Loucy (cell line): ENCODE data around the gene PIBF1.

ENCODE experiments used
- H2AFZ ChIP-seq: fragments of 200-600 bp; sonication (generic); 2 replicates; pipeline ENCODE4 v1.6.0; 2016; ENCODE audit warnings: antibody characterized with exemption, mild to moderate bottlenecking, low read length, moderate library complexity
- H3F3A ChIP-seq: fragments of 200-600 bp; 2 replicates; pipeline ENCODE4 v1.6.0; 2016; ENCODE audit warnings: antibody characterized with exemption, low read depth, mild to moderate bottlenecking
- H3K27me3 ChIP-seq: fragments of 200-600 bp; sonication (generic); 2 replicates; pipeline ENCODE4 v1.6.1; 2014; ENCODE audit warnings: low read length, mild to moderate bottlenecking; ENCODE audit not compliant: insufficient read depth, poor library complexity, severe bottlenecking
- H3K36me3 ChIP-seq: fragments of 200-600 bp; sonication (generic); 2 replicates; pipeline ENCODE4 v1.6.1; 2016; ENCODE audit warnings: low read length; ENCODE audit not compliant: insufficient read depth
- H3K4me1 ChIP-seq: fragments of 200-600 bp; sonication (generic); 2 replicates; pipeline ENCODE4 v1.5.1; 2014; ENCODE audit warnings: low read length, mild to moderate bottlenecking; ENCODE audit not compliant: insufficient read depth, poor library complexity, severe bottlenecking
- H3K4me2 ChIP-seq: fragments of 200-600 bp; sonication (generic); 2 replicates; pipeline ENCODE4 v1.6.0; 2014; ENCODE audit warnings: antibody characterized with exemption, low read length, low read depth, mild to moderate bottlenecking; ENCODE audit not compliant: poor library complexity, severe bottlenecking
- H3K4me3 ChIP-seq: fragments of 200-600 bp; sonication (generic); 2 replicates; pipeline ENCODE4 v1.5.1; 2014; ENCODE audit warnings: low read length, mild to moderate bottlenecking, mixed read lengths; ENCODE audit not compliant: poor library complexity, severe bottlenecking
- H3K79me2 ChIP-seq: fragments of 200-600 bp; sonication (generic); 2 replicates; pipeline ENCODE4 v1.6.1; 2014; ENCODE audit warnings: low read length; ENCODE audit not compliant: insufficient read depth
- H3K9ac ChIP-seq: fragments of 200-600 bp; sonication (generic); 2 replicates; pipeline ENCODE4 v1.6.0; 2014; ENCODE audit warnings: mild to moderate bottlenecking, low read depth, low read length, moderate library complexity; ENCODE audit not compliant: poor library complexity, severe bottlenecking
- H3K9me2 ChIP-seq: fragments of 200-600 bp; sonication (generic); replicated peaks from 2 replicates; pipeline ENCODE4 v1.6.1; 2016; ENCODE audit warnings: low read depth, low read length, mixed read lengths
- H3K9me3 ChIP-seq: fragments of 200-600 bp; sonication (generic); 2 replicates; pipeline ENCODE4 v1.6.1; 2014; ENCODE audit warnings: mild to moderate bottlenecking, antibody characterized with exemption, low read length, low read depth; ENCODE audit not compliant: insufficient read depth
- H4K20me1 ChIP-seq: fragments of 200-600 bp; sonication (generic); 2 replicates; pipeline ENCODE4 v1.6.0; 2014; ENCODE audit warnings: antibody characterized with exemption, low read length, mild to moderate bottlenecking; ENCODE audit not compliant: insufficient read depth, poor library complexity, severe bottlenecking
- CTCF ChIP-seq: fragments of 200-600 bp; sonication (generic); conservative IDR thresholded peaks from 2 replicates; pipeline ENCODE4 v1.5.1; 2014; ENCODE audit warnings: mild to moderate bottlenecking, antibody characterized with exemption, low read length
- EZH2phosphoT487 ChIP-seq: fragments of 200-600 bp; IDR thresholded peaks from 2 replicates; pipeline ENCODE4 v1.6.1; 2018; ENCODE audit warnings: antibody characterized with exemption, mild to moderate bottlenecking, moderate library complexity, borderline replicate concordance

PIBF1 gene

DNA sequence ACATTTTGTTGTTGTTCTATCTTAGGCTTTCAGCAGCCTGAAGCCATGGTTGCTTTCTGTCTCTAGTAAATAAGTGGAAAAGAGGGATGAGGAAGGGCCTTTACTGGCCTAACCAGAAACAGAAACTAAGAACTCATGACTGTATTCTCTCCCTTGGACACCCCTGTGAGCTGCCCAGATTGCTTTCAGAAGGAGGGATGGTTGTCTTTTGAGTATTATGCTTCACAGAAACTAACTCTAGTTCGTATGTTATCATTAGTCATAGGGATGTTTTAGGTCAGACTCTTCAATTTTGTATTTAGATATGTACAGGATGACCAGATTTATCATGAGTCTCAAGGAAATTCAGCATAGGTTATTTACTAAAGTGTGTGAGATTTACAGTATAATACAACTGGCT, 36.7 kb upstream of the PIBF1 start:
- no peak for TF ChIP-seq CTCF
- TF ChIP-seq EZH2phosphoT487, result no peak
- peaks cover 35% of the 10 kb centered on the region for H3K79me2 ChIP-seq
- no peaks in the 10 kb centered on the region for H3K27me3 ChIP-seq
- no peaks in the 10 kb centered on the region for H3K9me3 ChIP-seq
- peaks cover 6% of the 10 kb centered on the region for H4K20me1 ChIP-seq
- peaks cover 70% of the 10 kb centered on the region; the same call in 1 of the 2 replicates for H3K36me3 ChIP-seq
- no peak overlapping the region for H2AFZ ChIP-seq
- no peaks in the 10 kb centered on the region for H3F3A ChIP-seq
- H3K9ac ChIP-seq, result no peak overlapping the region
- H3K9me2 ChIP-seq, result no peaks in the 10 kb centered on the region
- no peaks in the 10 kb centered on the region for H3K4me1 ChIP-seq
- H3K4me3 ChIP-seq, result no peak overlapping the region
- H3K4me2 ChIP-seq, result no peak overlapping the region

DNA sequence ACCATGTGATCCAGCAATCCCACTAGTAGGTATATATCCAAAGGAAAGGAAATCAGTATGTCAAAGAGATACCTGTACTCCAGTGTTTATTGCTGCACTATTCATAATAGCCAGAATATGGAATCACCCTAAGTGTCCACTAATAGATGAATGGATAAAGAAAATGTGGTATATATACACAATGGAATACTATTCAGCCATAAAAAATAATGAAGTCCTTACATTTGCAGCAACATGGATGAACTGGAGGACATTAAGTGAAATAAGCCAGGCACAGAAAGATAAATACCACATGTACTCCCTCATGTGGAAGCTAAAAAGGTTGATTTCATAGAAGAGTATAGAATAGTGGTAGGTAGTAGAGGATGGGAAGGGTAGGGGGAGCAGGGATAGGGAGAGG, 30.7 kb upstream of the PIBF1 start:
- Histone ChIP-seq H3K36me3 (peaks cover 86% of the 10 kb centered on the region; the same call in 1 of the 2 replicates), H3K79me2 (peaks cover 17% of the 10 kb centered on the region), H3K9me3 (no peaks in the 10 kb centered on the region), H4K20me1 (peaks cover 13% of the 10 kb centered on the region), H3K4me3 (no peak overlapping the region), H3K4me1 (no peaks in the 10 kb centered on the region), H3F3A (no peaks in the 10 kb centered on the region), H3K27me3 (no peaks in the 10 kb centered on the region), H3K4me2 (no peak overlapping the region), H3K9me2 (no peaks in the 10 kb centered on the region), H3K9ac (no peak overlapping the region), H2AFZ (no peak overlapping the region)
- TF ChIP-seq CTCF, result no peak
- TF ChIP-seq EZH2phosphoT487, result no peak

GRCh38 chr13:72754111-72754510, 27.8 kb upstream of the PIBF1 start:
- H3K9ac ChIP-seq, result no peak overlapping the region
- no peaks in the 10 kb centered on the region for H3K9me3 ChIP-seq
- H3K4me1 ChIP-seq, result no peaks in the 10 kb centered on the region
- H2AFZ ChIP-seq, result no peak overlapping the region
- no peaks in the 10 kb centered on the region for H3F3A ChIP-seq
- no peak overlapping the region for H3K4me2 ChIP-seq
- peaks cover 7% of the 10 kb centered on the region for H4K20me1 ChIP-seq
- peaks cover 83% of the 10 kb centered on the region; the same call in 1 of the 2 replicates for H3K36me3 ChIP-seq
- TF ChIP-seq EZH2phosphoT487, result no peak
- no peak for TF ChIP-seq CTCF
- H3K27me3 ChIP-seq, result no peaks in the 10 kb centered on the region
- no peaks in the 10 kb centered on the region for H3K9me2 ChIP-seq
- H3K4me3 ChIP-seq, result no peak overlapping the region
- peaks cover 15% of the 10 kb centered on the region for H3K79me2 ChIP-seq
